Endothelial cell of umbilical vein (primary cell): ENCODE measurements around the gene SORL1. TPM values are rescaled to one million over a fixed set of nuclear protein-coding genes. Genes with fewer than 3 reads are reported as not detected.
A peak's percentile ranks its signal among the peaks of the same experiment; 100 is the strongest.

ENCODE experiments used
- BruUV-seq: library from RNA; stranded (reverse); fragments of 400-500 nt; replicated peaks from 2 replicates; lab custom pipeline; 2021; lab: Mats Ljungman, UMichigan
- CTCF ChIA-PET: fragments of 300-600, 350-600 bp; sonication (Branson Sonifier 250); formaldehyde crosslinking; loops from one replicate; lab custom pipeline; 2021; ENCODE audit warnings: antibody characterized with exemption, inconsistent platforms; lab: Charles Lee
- POLR2A ChIA-PET: fragments of 300-600, 350-600 bp; sonication (Branson Sonifier 250); formaldehyde crosslinking; loops from one replicate; lab custom pipeline; 2021; ENCODE audit warnings: antibody characterized with exemption, inconsistent platforms; lab: Charles Lee
- DNase-seq: peaks from one replicate; pipeline ENCODE4 v3.0.0-alpha.2; 2011; ENCODE audit warnings: low read depth, low spot score
- FAIRE-seq: peaks from 2 replicates; lab custom pipeline; 2011; peaks lifted over from hg19 to GRCh38; lab: Jason Lieb, UNC
- H2AFZ ChIP-seq: 2 replicates; pipeline ENCODE4 v1.6.0; 2012; ENCODE audit warnings: low read depth, low read length, control low read depth, inconsistent platforms
- H3K27ac ChIP-seq: 2 replicates; pipeline ENCODE4 v1.5.1; 2011; ENCODE audit warnings: low read depth, mild to moderate bottlenecking, control low read depth, low read length, moderate library complexity; ENCODE audit not compliant: insufficient read depth
- H3K27me3 ChIP-seq, 2 experiments: 2 replicates each; pipeline versions ENCODE4 v1.6.0 to v1.6.1; 2011; ENCODE audit warnings: low read length in 2 of 2, mixed read lengths in 1 of 2; ENCODE audit not compliant: control insufficient read depth in 2 of 2, insufficient read depth in 2 of 2
- H3K36me3 ChIP-seq, 2 experiments: 2 replicates in 1 of 2; 3 replicates in 1 of 2; pipeline ENCODE4 v1.5.1; 2011; ENCODE audit warnings: low read length in 2 of 2, mild to moderate bottlenecking in 1 of 2, moderate library complexity in 1 of 2; ENCODE audit not compliant: control insufficient read depth in 2 of 2, insufficient read depth in 2 of 2; ENCODE audit errors: extremely low read depth in 1 of 2
- H3K4me1 ChIP-seq: 3 replicates; pipeline ENCODE4 v1.5.1; 2011; ENCODE audit warnings: mild to moderate bottlenecking, low read length; ENCODE audit not compliant: control insufficient read depth, insufficient read depth; ENCODE audit errors: extremely low read depth
- H3K4me2 ChIP-seq: 2 replicates; pipeline ENCODE4 v1.6.1; 2011; ENCODE audit warnings: low read length, control low read depth, mixed read lengths; ENCODE audit not compliant: insufficient read depth
- H3K4me3 ChIP-seq, 3 experiments: fragments of 200-600 bp in 1 of 3; sonication (generic), shearing (Covaris generic) in 1 of 3; replicated peaks in 1 of 3; 2 replicates each; pipeline ENCODE4 v1.5.1; 2011 to 2016; ENCODE audit warnings: control low read depth in 3 of 3, low read length in 3 of 3, mild to moderate bottlenecking in 2 of 3, inconsistent platforms in 1 of 3, low read depth in 1 of 3, moderate library complexity in 1 of 3; ENCODE audit not compliant: insufficient read depth in 1 of 3
- H3K79me2 ChIP-seq: 2 replicates; pipeline ENCODE4 v1.6.0; 2012; ENCODE audit warnings: low read length, inconsistent platforms; ENCODE audit not compliant: control insufficient read depth, insufficient read depth
- H3K9ac ChIP-seq: replicated peaks from 2 replicates; pipeline ENCODE3; 2011; ENCODE audit warnings: low read length, control low read depth; ENCODE audit not compliant: insufficient read depth; ENCODE audit errors: extremely low read depth
- H3K9me1 ChIP-seq: replicated peaks from 3 replicates; pipeline ENCODE4 v1.6.0; 2011; ENCODE audit warnings: mild to moderate bottlenecking, low read length; ENCODE audit not compliant: control insufficient read depth, insufficient read depth; ENCODE audit errors: extremely low read depth
- H3K9me3 ChIP-seq: replicated peaks from 2 replicates; pipeline ENCODE4 v1.5.1; 2012; ENCODE audit warnings: low read length, inconsistent platforms; ENCODE audit not compliant: control insufficient read depth, insufficient read depth
- H4K20me1 ChIP-seq: replicated peaks from 2 replicates; pipeline ENCODE3; 2011; ENCODE audit warnings: mild to moderate bottlenecking, low read length; ENCODE audit not compliant: control insufficient read depth, insufficient read depth; ENCODE audit errors: extremely low read depth
- EZH2 ChIP-seq: IDR thresholded peaks from 2 replicates; pipeline ENCODE4 v1.6.1; 2012; ENCODE audit warnings: borderline replicate concordance, low read depth, mild to moderate bottlenecking, moderate library complexity, low read length, inconsistent platforms; ENCODE audit not compliant: severe bottlenecking
- FOS ChIP-seq: IDR thresholded peaks from 2 replicates; pipeline ENCODE4 v1.6.1; 2011; ENCODE audit warnings: mild to moderate bottlenecking, low read length, moderate library complexity, borderline replicate concordance; ENCODE audit not compliant: insufficient read depth
- JUN ChIP-seq: IDR thresholded peaks from 2 replicates; pipeline ENCODE4 v1.6.1; 2011; ENCODE audit warnings: borderline replicate concordance, low read depth; ENCODE audit not compliant: insufficient read length, insufficient read depth
- MAX ChIP-seq: IDR thresholded peaks from 2 replicates; pipeline ENCODE4 v1.6.1; 2011; ENCODE audit not compliant: insufficient read depth, insufficient read length
- POLR2A ChIP-seq: IDR thresholded peaks from 2 replicates; pipeline ENCODE4 v1.6.1; 2012; ENCODE audit warnings: low read depth, mild to moderate bottlenecking, control low read depth, low read length
- POLR2AphosphoS5 ChIP-seq: IDR thresholded peaks from 2 replicates; pipeline ENCODE4 v1.6.1; 2012; ENCODE audit warnings: low read depth, mild to moderate bottlenecking, control low read depth, low read length, moderate library complexity; ENCODE audit not compliant: insufficient read depth
- dilution Hi-C: fragments of 300-500 bp; cut with MboI; formaldehyde crosslinking; loops from one replicate; pipeline ENCODE4 v1.15.0; 2019; ENCODE audit warnings: low sequenced_read_pairs; ENCODE audit not compliant: extremely low pct_ligation_motif_present
- intact Hi-C: fragments of 100-400 bp; cut with micrococcal nuclease; formaldehyde crosslinking; loops from one replicate; pipeline ENCODE4 v1.10.0; 2022
- polyA plus RNA-seq, 4 experiments: library from polyadenylated mRNA; depleted of rRNA in 3 of 4; stranded (reverse) in 3 of 4; unstranded in 1 of 4; fragments of >200 nt; gene quantifications; 2 replicates each; pipeline versions ENCODE4 v1.2.1 to v1.2.3, GENCODE V29; 2011 to 2012; ENCODE audit warnings: missing spikeins in 1 of 4
- total RNA-seq: library from RNA; stranded (reverse); gene quantifications from 2 replicates; pipeline ENCODE4 v1.2.3, GENCODE V29; 2021
- TF ChIP-seq, protein P1 (sequence below), 2 donors: IDR thresholded peaks; 1 replicate in 1 of 2; 2 replicates in 1 of 2; pipeline ENCODE4 v1.5.1; 2011; ENCODE audit warnings: low read length in 2 of 2, mild to moderate bottlenecking in 2 of 2, moderate library complexity in 2 of 2, control low read depth in 1 of 2, inconsistent platforms in 1 of 2, low read depth in 1 of 2; ENCODE audit not compliant: insufficient read depth in 1 of 2; ENCODE audit errors: extremely low read depth in 1 of 2

SORL1 gene
- total and polyA plus RNA-seq, 2 donors (not counting 3 experiments of a cell fraction or from before 2014, with no cell fraction given) = 0.17 to 0.31 TPM

GRCh38 chr11:121626507-121626875 lies 174.4 kb downstream of the SORL1 start:
- Histone ChIP-seq H3K9me1 (no peaks in the 10 kb centered on the region), H3K27ac (no peak overlapping the region), H3K4me2 (peak overlapping the region; percentile 42), H3K27me3 (no peaks in the 10 kb centered on the region), H3K4me1 (peaks cover 9% of the 10 kb centered on the region), H2AFZ (no peak overlapping the region), H3K9me3 (no peaks in the 10 kb centered on the region), H3K9ac (no peak overlapping the region), H3K79me2 (no peaks in the 10 kb centered on the region), H4K20me1 (no peaks in the 10 kb centered on the region), H3K36me3 (no peaks in the 10 kb centered on the region), H3K4me3 (no peak overlapping the region)
- dilution Hi-C loops (no loop called here), intact Hi-C loops (no loop called here)
- BruUV-seq = no TSS peak
- TF ChIP-seq JUN (no peak), EZH2 (no peak), FOS (no peak), MAX (no peak), POLR2AphosphoS5 (no peak), POLR2A (no peak)
- TF ChIP-seq, protein P1, sequence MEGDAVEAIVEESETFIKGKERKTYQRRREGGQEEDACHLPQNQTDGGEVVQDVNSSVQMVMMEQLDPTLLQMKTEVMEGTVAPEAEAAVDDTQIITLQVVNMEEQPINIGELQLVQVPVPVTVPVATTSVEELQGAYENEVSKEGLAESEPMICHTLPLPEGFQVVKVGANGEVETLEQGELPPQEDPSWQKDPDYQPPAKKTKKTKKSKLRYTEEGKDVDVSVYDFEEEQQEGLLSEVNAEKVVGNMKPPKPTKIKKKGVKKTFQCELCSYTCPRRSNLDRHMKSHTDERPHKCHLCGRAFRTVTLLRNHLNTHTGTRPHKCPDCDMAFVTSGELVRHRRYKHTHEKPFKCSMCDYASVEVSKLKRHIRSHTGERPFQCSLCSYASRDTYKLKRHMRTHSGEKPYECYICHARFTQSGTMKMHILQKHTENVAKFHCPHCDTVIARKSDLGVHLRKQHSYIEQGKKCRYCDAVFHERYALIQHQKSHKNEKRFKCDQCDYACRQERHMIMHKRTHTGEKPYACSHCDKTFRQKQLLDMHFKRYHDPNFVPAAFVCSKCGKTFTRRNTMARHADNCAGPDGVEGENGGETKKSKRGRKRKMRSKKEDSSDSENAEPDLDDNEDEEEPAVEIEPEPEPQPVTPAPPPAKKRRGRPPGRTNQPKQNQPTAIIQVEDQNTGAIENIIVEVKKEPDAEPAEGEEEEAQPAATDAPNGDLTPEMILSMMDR (IDR thresholded peaks at IDR 0.05; ENCODE audit: extremely low read depth in 1 of 2, insufficient read depth in 1 of 2, low read depth in 1 of 2, low read length in 2 of 2) = no peak
- FAIRE-seq = no peak
- ChIA-PET CTCF (no interaction called here), POLR2A (interaction anchor here (0.7 kb wide), 1 partner anchor 9 kb away, joined by 5 read pairs; no protein-coding TSS in a partner anchor)
- peak; percentile 43 for DNase-seq
